GM12892 (cell line): Measurements from ENCODE around the gene AXIN2.

Experiments
- POLR2A ChIP-seq: IDR thresholded peaks from 2 replicates; pipeline ENCODE4 v1.6.1; 2011; ENCODE audit warnings: low read depth, low read length, control low read depth
- POLR2AphosphoS5 ChIP-seq: IDR thresholded peaks from 2 replicates; pipeline ENCODE4 v1.6.1; 2011; ENCODE audit warnings: low read depth, low read length, control low read depth
- TAF1 ChIP-seq: IDR thresholded peaks from 2 replicates; pipeline ENCODE4 v1.6.1; 2011; ENCODE audit warnings: low read depth, mild to moderate bottlenecking, control low read depth, low read length, borderline replicate concordance

DNA sequence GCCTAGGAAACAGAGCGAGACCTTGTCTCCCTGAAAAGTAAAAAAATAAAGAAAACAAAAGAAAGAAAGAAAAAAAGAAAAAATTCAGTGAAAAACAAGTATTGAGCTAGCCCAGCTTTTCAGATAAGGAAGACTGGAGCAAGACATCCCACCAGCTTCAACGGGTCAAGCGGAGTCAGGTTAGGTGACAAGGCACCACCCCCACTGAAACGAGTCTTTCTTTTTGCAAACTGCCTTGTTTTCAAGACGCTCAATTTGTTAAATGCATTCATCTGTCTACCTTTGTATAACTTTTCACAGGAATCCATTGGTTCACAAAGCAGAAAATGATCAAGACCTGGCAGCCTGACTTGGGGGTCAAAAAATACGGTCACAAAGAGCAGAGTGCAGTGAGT, 10.7 kb upstream of the AXIN2 start:
- TF ChIP-seq POLR2A = no peak
- no peak for TF ChIP-seq POLR2AphosphoS5
- TF ChIP-seq TAF1 = no peak
